K562 (cell line): ENCODE measurements around the gene RASSF3. TPM values are rescaled to one million over a fixed set of nuclear protein-coding genes. Genes with fewer than 3 reads are reported as not detected.

Experiments
- ELF4 ChIP-seq: fragments of 450-650 bp; formaldehyde crosslinking; IDR thresholded peaks from 2 replicates; pipeline ENCODE4 v1.4.0; 2022; ENCODE audit warnings: missing genetic modification characterization
- FOXA1 ChIP-seq: fragments of 450-650 bp; IDR thresholded peaks from 2 replicates; pipeline ENCODE4 v1.6.1; 2016; ENCODE audit warnings: mild to moderate bottlenecking, borderline replicate concordance
- HDGF ChIP-seq: fragments of 450-650 bp; IDR thresholded peaks from 2 replicates; pipeline ENCODE4 v1.6.1; 2016
- L3MBTL2 ChIP-seq: fragments of 450-650 bp; IDR thresholded peaks from 2 replicates; pipeline ENCODE4 v1.6.1; 2016; ENCODE audit warnings: mild to moderate bottlenecking, moderate library complexity
- RREB1 ChIP-seq: fragments of 250-450 bp; sonication (Bioruptor Pico); IDR thresholded peaks from 2 replicates; pipeline ENCODE4 v1.4.0; 2020
- SRSF7 ChIP-seq: fragments of 200-400 bp; formaldehyde crosslinking; optimal IDR thresholded peaks from 2 replicates; pipeline ENCODE3; 2017; ENCODE audit warnings: mild to moderate bottlenecking, low read depth, low read length
- TAF7 ChIP-seq: fragments of 450-650 bp; IDR thresholded peaks from 2 replicates; pipeline ENCODE4 v1.6.1; 2016; ENCODE audit warnings: missing genetic modification characterization, missing compliant biosample characterization
- ZNF280A ChIP-seq: fragments of 450-650 bp; IDR thresholded peaks from 2 replicates; pipeline ENCODE4 v1.6.1; 2018; ENCODE audit warnings: mild to moderate bottlenecking, low read depth; ENCODE audit not compliant: partially characterized antibody
- ZNF354B ChIP-seq: fragments of 250-450 bp; sonication (Bioruptor Pico); IDR thresholded peaks from 2 replicates; pipeline ENCODE4 v1.4.0; 2020
- polyA plus RNA-seq, 8 experiments: library from polyadenylated mRNA; depleted of rRNA in 4 of 8; stranded (reverse) in 5 of 8; unstranded in 3 of 8; fragments of >200 nt; fragmentation: Nextera tagmentation in 2 of 8; fragmentation: Illumina TruSeq in 1 of 8; extraction: Ambion mirVana in 2 of 8; extraction: Trizol in 1 of 8; gene quantifications; 2 replicates each; pipeline versions ENCODE4 v1.2.1 to v1.2.3, GENCODE V29; 2011 to 2014; ENCODE audit warnings: inconsistent platforms in 1 of 8, missing spikeins in 1 of 8
- total RNA-seq, 7 experiments: library from RNA; depleted of rRNA in 6 of 7; stranded (reverse); fragments of >200 nt in 6 of 7; fragmentation: Illumina TruSeq in 2 of 7; extraction: Trizol in 2 of 7; gene quantifications; 2 replicates each; pipeline versions ENCODE4 v1.2.1 to v1.2.3, GENCODE V29; 2011 to 2021; ENCODE audit warnings: low replicate concordance in 1 of 7
- TF ChIP-seq, protein P1 (sequence below): fragments of 450-650 bp; IDR thresholded peaks from 2 replicates; pipeline ENCODE4 v1.6.1; 2017; ENCODE audit warnings: antibody characterized with exemption
- TF ChIP-seq, protein P2 (sequence below): fragments of 250-450 bp; sonication (Bioruptor Pico); IDR thresholded peaks from 2 replicates; pipeline ENCODE4 v1.5.0; 2021
- TF ChIP-seq, protein P3 (sequence below): sonication (generic); formaldehyde crosslinking; IDR thresholded peaks from 2 replicates; pipeline ENCODE4 v1.8.0; 2022; ENCODE audit warnings: missing genetic modification reagents, mild to moderate bottlenecking, moderate library complexity, borderline replicate concordance
- TF ChIP-seq, protein P4 (sequence below), 2 experiments: fragments of 450-650 bp; conservative IDR thresholded peaks; 2 replicates each; pipeline ENCODE4 v1.6.1; 2017; ENCODE audit warnings: mild to moderate bottlenecking in 2 of 2, moderate library complexity in 2 of 2

RASSF3 gene
- total and polyA plus RNA-seq, 9 of the 15 experiments (the other 6 are each of a cell fraction or from before 2014, with no cell fraction given), result 3.7 to 39.2 (median 20.2) TPM

DNA sequence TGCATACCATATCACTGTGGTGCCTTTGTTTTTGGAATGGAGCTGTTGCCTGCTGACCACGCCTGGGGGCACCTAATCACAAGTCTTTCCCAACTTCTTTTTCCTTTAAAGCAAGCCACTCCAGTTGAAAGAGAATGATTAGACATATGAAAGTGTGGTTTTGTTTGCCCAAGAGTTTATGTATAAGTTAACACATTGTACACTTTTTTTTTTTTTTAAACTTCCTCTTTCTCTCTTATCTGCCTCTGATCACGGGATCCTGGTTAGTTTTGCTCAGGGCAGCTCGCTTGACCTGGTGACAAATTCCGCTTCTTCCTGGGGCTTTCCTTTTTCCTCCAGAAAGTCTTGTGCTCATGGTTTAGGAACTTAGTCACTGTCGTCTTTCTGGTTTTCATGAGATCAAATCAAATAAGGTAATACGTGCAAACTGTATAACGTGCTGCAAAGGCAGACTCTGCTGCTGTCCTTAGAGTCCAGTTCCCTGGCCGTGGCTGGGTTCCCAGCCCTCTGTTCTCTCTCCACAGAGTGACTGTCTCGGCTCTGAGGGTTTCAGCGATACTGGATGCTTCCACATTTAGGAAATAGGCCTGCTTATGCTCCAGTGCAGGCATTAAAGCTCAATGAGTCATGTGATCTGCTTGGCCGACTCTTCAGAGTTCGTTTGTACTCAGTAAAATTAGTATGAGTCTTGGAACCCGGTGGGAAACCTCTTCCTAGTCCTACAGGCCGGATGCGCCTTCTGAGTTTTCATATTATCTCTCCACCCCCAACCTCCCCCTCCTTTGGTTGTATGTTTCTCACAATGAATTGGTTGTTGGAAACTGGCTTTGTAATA, 15.2 kb downstream of the RASSF3 start (continued):
- TF ChIP-seq, protein P1, sequence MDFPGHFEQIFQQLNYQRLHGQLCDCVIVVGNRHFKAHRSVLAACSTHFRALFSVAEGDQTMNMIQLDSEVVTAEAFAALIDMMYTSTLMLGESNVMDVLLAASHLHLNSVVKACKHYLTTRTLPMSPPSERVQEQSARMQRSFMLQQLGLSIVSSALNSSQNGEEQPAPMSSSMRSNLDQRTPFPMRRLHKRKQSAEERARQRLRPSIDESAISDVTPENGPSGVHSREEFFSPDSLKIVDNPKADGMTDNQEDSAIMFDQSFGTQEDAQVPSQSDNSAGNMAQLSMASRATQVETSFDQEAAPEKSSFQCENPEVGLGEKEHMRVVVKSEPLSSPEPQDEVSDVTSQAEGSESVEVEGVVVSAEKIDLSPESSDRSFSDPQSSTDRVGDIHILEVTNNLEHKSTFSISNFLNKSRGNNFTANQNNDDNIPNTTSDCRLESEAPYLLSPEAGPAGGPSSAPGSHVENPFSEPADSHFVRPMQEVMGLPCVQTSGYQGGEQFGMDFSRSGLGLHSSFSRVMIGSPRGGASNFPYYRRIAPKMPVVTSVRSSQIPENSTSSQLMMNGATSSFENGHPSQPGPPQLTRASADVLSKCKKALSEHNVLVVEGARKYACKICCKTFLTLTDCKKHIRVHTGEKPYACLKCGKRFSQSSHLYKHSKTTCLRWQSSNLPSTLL, result no peak
- no peak for TF ChIP-seq ELF4
- TF ChIP-seq, protein P2, sequence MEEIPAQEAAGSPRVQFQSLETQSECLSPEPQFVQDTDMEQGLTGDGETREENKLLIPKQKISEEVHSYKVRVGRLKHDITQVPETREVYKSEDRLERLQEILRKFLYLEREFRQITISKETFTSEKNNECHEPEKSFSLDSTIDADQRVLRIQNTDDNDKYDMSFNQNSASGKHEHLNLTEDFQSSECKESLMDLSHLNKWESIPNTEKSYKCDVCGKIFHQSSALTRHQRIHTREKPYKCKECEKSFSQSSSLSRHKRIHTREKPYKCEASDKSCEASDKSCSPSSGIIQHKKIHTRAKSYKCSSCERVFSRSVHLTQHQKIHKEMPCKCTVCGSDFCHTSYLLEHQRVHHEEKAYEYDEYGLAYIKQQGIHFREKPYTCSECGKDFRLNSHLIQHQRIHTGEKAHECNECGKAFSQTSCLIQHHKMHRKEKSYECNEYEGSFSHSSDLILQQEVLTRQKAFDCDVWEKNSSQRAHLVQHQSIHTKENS (CRISPR knock-in tag), result no peak
- TF ChIP-seq, protein P3, sequence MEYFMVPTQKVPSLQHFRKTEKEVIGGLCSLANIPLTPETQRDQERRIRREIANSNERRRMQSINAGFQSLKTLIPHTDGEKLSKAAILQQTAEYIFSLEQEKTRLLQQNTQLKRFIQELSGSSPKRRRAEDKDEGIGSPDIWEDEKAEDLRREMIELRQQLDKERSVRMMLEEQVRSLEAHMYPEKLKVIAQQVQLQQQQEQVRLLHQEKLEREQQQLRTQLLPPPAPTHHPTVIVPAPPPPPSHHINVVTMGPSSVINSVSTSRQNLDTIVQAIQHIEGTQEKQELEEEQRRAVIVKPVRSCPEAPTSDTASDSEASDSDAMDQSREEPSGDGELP (CRISPR knock-in tag), result no peak
- TF ChIP-seq L3MBTL2, result no peak; the same call in 1 of the 2 replicates
- no peak for TF ChIP-seq ZNF280A
- TF ChIP-seq FOXA1, result no peak
- no peak for TF ChIP-seq RREB1
- TF ChIP-seq SRSF7, result no peak
- TF ChIP-seq, protein P4, sequence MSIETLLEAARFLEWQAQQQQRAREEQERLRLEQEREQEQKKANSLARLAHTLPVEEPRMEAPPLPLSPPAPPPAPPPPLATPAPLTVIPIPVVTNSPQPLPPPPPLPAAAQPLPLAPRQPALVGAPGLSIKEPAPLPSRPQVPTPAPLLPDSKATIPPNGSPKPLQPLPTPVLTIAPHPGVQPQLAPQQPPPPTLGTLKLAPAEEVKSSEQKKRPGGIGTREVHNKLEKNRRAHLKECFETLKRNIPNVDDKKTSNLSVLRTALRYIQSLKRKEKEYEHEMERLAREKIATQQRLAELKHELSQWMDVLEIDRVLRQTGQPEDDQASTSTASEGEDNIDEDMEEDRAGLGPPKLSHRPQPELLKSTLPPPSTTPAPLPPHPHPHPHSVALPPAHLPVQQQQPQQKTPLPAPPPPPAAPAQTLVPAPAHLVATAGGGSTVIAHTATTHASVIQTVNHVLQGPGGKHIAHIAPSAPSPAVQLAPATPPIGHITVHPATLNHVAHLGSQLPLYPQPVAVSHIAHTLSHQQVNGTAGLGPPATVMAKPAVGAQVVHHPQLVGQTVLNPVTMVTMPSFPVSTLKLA (conservative IDR thresholded peaks at IDR 0.05), result peak in 1 of 2 experiments; percentile 62; a peak in 2 of 4 replicates
- no peak for TF ChIP-seq TAF7
- TF ChIP-seq HDGF, result no peak; the same call in 1 of the 2 replicates
- no peak for TF ChIP-seq ZNF354B
